HG03175 (cell line): ENCODE measurements around the gene IL23R.
A peak's percentile ranks its signal among the peaks of the same experiment; 100 is the strongest.

Experiments
- ATAC-seq: cut with Tn5 transposase; IDR thresholded peaks from one replicate; pipeline ENCODE4 v1.9.1; 2021; ENCODE audit warnings: mild to moderate bottlenecking, moderate library complexity; ENCODE audit not compliant: unreplicated experiment

The IL23R gene

GRCh38 chr1:67148516-67149178 lies 17.6 kb upstream of the IL23R start:
- ATAC-seq: peak; percentile 28

- ATAC-seq: peak; percentile 94
Measured at GRCh38 chr1:67149179-67149770, 17.0 kb upstream of the IL23R start.

GRCh38 chr1:67150931-67151330 lies 15.3 kb upstream of the IL23R start:
- no peak for ATAC-seq

- ATAC-seq: no peak
Measured at GRCh38 chr1:67158401-67158800, 7.9 kb upstream of the IL23R start.

- no peak for ATAC-seq
Measured at GRCh38 chr1:67159233-67159632, 7.0 kb upstream of the IL23R start.

- ATAC-seq: peak; percentile 43
Measured at GRCh38 chr1:67162954-67163353, 3.3 kb upstream of the IL23R start.

GRCh38 chr1:67165468-67166041 lies 699 bp upstream of the IL23R start:
- ATAC-seq: no peak

GRCh38 chr1:67169496-67169895 lies 3.2 kb downstream of the IL23R start:
- ATAC-seq: peak; percentile 57

- ATAC-seq: no peak
Measured at GRCh38 chr1:67169932-67170331, 3.7 kb downstream of the IL23R start.

- no peak for ATAC-seq
Measured at GRCh38 chr1:67170751-67171573, 4.7 kb downstream of the IL23R start.

GRCh38 chr1:67171574-67171955 lies 5.3 kb downstream of the IL23R start:
- ATAC-seq: no peak

GRCh38 chr1:67171978-67172377 lies 5.7 kb downstream of the IL23R start:
- ATAC-seq: no peak

GRCh38 chr1:67173988-67174387 lies 7.7 kb downstream of the IL23R start:
- ATAC-seq: no peak

GRCh38 chr1:67174716-67175284 lies 8.5 kb downstream of the IL23R start:
- no peak for ATAC-seq

GRCh38 chr1:67175530-67176087 lies 9.4 kb downstream of the IL23R start:
- no peak for ATAC-seq

- ATAC-seq: no peak
Measured at GRCh38 chr1:67184838-67185421, 18.7 kb downstream of the IL23R start.

- no peak for ATAC-seq
Measured at GRCh38 chr1:67188137-67188536, 21.9 kb downstream of the IL23R start.

GRCh38 chr1:67189953-67190352 lies 23.7 kb downstream of the IL23R start:
- ATAC-seq: no peak

GRCh38 chr1:67190410-67190809 lies 24.2 kb downstream of the IL23R start:
- no peak for ATAC-seq

GRCh38 chr1:67190942-67191341 lies 24.7 kb downstream of the IL23R start:
- no peak for ATAC-seq
